Smooth muscle cell (in vitro differentiated cells): ENCODE measurements around the gene PSORS1C1. TPM values are rescaled to one million over a fixed set of nuclear protein-coding genes. Genes with fewer than 3 reads are reported as not detected.

Experiments used
- DNase-seq: peaks from one replicate; lab custom pipeline; 2025; ENCODE audit not compliant: unreplicated experiment; lab: John Stamatoyannopoulos, UW
- H2AFZ ChIP-seq: fragments of 200-600 bp; sonication (generic); 2 replicates; pipeline ENCODE4 v1.6.0; 2016; ENCODE audit warnings: antibody characterized with exemption, low read depth, mild to moderate bottlenecking
- H3F3A ChIP-seq: fragments of 200-600 bp; sonication (generic); 2 replicates; pipeline ENCODE4 v1.6.0; 2017; ENCODE audit warnings: antibody characterized with exemption, low read depth
- H3K27ac ChIP-seq: fragments of 200-600 bp; sonication (generic); 2 replicates; pipeline ENCODE4 v1.5.1; 2016; ENCODE audit warnings: low read depth, mild to moderate bottlenecking
- H3K27me3 ChIP-seq: fragments of 200-600 bp; sonication (generic); 2 replicates; pipeline ENCODE4 v1.6.1; 2016; ENCODE audit warnings: low read depth, mild to moderate bottlenecking
- H3K36me3 ChIP-seq: fragments of 200-600 bp; sonication (generic); 2 replicates; pipeline ENCODE4 v1.5.1; 2016; ENCODE audit warnings: low read depth
- H3K4me1 ChIP-seq: fragments of 200-600 bp; sonication (generic); 2 replicates; pipeline ENCODE4 v1.5.1; 2016; ENCODE audit warnings: low read depth
- H3K4me2 ChIP-seq: fragments of 200-600 bp; sonication (generic); 2 replicates; pipeline ENCODE4 v1.6.0; 2016; ENCODE audit warnings: mild to moderate bottlenecking
- H3K4me3 ChIP-seq: fragments of 200-600 bp; sonication (generic); 2 replicates; pipeline ENCODE4 v1.5.1; 2016; ENCODE audit warnings: mild to moderate bottlenecking
- H3K79me2 ChIP-seq: fragments of 200-600 bp; sonication (generic); 2 replicates; pipeline ENCODE4 v1.6.0; 2016; ENCODE audit warnings: low read depth, mild to moderate bottlenecking
- H3K9ac ChIP-seq: fragments of 200-600 bp; sonication (generic); 2 replicates; pipeline ENCODE4 v1.6.0; 2016; ENCODE audit warnings: low read depth
- H3K9me3 ChIP-seq: fragments of 200-600 bp; sonication (generic); replicated peaks from 2 replicates; pipeline ENCODE4 v1.5.1; 2016; ENCODE audit warnings: low read depth
- H4K20me1 ChIP-seq: fragments of 200-600 bp; sonication (generic); 2 replicates; pipeline ENCODE4 v1.6.0; 2016; ENCODE audit warnings: low read depth
- WGBS: methylation state at CpG from one replicate; pipeline ENCODE4 v1.1.7; 2016; ENCODE audit warnings: low lambda C conversion rate; 5-methylcytosine and 5-hydroxymethylcytosine counted together
- polyA plus RNA-seq: library from polyadenylated mRNA; unstranded; fragments of >200 nt; fragmentation: Nextera tagmentation; extraction: Ambion mirVana; gene quantifications from 2 replicates; pipeline ENCODE4 v1.2.1, GENCODE V29; 2016
- total RNA-seq: library from RNA; depleted of rRNA; stranded (reverse); fragments of >200 nt; gene quantifications from 2 replicates; pipeline ENCODE4 v1.2.3, GENCODE V29; 2014
- TF ChIP-seq, protein P1 (sequence below): fragments of 200-600 bp; sonication (generic); IDR thresholded peaks from 2 replicates; pipeline ENCODE4 v1.5.1; 2017; ENCODE audit warnings: borderline replicate concordance, mild to moderate bottlenecking, antibody characterized with exemption; ENCODE audit not compliant: insufficient read depth, poor library complexity, severe bottlenecking

Gene PSORS1C1
- total and polyA plus RNA-seq, 2 experiments from 2014 or later = 2.1 to 6.5 TPM

DNA sequence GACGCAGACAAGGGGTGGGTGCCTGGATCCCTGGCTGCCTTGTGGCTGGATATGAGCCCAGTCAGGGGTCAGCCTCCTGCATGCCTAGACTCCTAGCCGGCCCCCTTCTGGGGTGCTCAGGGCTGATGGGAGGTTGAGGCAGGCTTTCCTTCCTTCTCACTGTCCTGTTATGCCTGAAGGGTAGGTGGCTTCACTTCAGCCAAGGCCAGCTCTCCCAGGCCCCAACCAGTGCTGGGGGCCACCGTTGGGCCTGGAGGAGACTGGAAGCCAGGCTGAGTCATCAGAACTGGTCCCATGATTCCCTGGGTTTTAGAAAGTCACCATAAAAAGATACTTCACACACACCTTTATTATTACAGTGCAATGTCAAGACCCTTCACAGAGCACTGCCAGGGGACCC, 58.8 kb downstream of the PSORS1C1 start:
- Histone ChIP-seq H3K27ac (no peak overlapping the region), H3K9ac (no peak overlapping the region), H3K79me2 (no peaks in the 10 kb centered on the region), H2AFZ (no peak overlapping the region), H3K4me1 (peaks cover 6% of the 10 kb centered on the region), H3K36me3 (no peaks in the 10 kb centered on the region), H3K4me3 (no peak overlapping the region), H4K20me1 (no peaks in the 10 kb centered on the region), H3K9me3 (no peaks in the 10 kb centered on the region), H3K27me3 (peaks cover 24% of the 10 kb centered on the region), H3K4me2 (no peak overlapping the region), H3F3A (no peaks in the 10 kb centered on the region)
- DNase-seq = no peak
- 42% methylated on average over 3 of the region's 3 CpGs for WGBS
- TF ChIP-seq, protein P1, sequence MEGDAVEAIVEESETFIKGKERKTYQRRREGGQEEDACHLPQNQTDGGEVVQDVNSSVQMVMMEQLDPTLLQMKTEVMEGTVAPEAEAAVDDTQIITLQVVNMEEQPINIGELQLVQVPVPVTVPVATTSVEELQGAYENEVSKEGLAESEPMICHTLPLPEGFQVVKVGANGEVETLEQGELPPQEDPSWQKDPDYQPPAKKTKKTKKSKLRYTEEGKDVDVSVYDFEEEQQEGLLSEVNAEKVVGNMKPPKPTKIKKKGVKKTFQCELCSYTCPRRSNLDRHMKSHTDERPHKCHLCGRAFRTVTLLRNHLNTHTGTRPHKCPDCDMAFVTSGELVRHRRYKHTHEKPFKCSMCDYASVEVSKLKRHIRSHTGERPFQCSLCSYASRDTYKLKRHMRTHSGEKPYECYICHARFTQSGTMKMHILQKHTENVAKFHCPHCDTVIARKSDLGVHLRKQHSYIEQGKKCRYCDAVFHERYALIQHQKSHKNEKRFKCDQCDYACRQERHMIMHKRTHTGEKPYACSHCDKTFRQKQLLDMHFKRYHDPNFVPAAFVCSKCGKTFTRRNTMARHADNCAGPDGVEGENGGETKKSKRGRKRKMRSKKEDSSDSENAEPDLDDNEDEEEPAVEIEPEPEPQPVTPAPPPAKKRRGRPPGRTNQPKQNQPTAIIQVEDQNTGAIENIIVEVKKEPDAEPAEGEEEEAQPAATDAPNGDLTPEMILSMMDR = no peak

GRCh38 chr6:31174378-31174777, 59.8 kb downstream of the PSORS1C1 start:
- Histone ChIP-seq H3F3A (no peaks in the 10 kb centered on the region), H3K4me2 (no peak overlapping the region), H3K4me1 (peaks cover 6% of the 10 kb centered on the region), H3K27me3 (peaks cover 15% of the 10 kb centered on the region), H3K36me3 (no peaks in the 10 kb centered on the region), H3K9ac (no peak overlapping the region), H4K20me1 (no peaks in the 10 kb centered on the region), H3K79me2 (no peaks in the 10 kb centered on the region), H3K4me3 (no peak overlapping the region), H3K9me3 (no peaks in the 10 kb centered on the region), H2AFZ (no peak overlapping the region), H3K27ac (no peak overlapping the region)
- TF ChIP-seq, protein P1 = no peak
- 91% methylated on average over 5 of the region's 5 CpGs for WGBS
- no peak for DNase-seq

DNA sequence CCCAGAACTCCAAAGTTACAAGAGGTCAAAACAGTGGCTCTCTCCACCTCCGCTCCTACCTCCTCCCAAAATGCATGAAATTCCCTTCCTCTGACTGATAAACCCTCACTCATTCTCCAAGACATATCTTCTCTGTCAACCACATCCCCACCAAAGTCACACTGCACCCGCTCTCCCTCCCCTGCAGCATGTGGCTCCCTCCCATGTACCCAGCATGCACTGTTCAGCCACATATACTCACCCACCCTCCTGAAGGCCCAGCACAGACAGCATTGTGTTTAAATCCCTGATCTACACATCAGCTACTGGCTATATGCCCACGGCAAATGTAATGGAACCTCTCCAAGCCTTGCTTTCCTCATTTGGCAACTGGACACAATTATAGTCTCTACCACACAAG, 61.4 kb downstream of the PSORS1C1 start:
- no peaks in the 10 kb centered on the region for H3K9me3 ChIP-seq
- H3K79me2 ChIP-seq = no peaks in the 10 kb centered on the region
- H3K27me3 ChIP-seq = no peaks in the 10 kb centered on the region
- TF ChIP-seq, protein P1 = no peak
- H3K4me1 ChIP-seq = peaks cover 6% of the 10 kb centered on the region
- H3K36me3 ChIP-seq = no peaks in the 10 kb centered on the region
- no peak for DNase-seq
- WGBS = 78% methylated on average over 3 of the region's 3 CpGs
- H3K4me2 ChIP-seq = no peak overlapping the region
- H3K4me3 ChIP-seq = no peak overlapping the region
- no peak overlapping the region for H3K27ac ChIP-seq
- H3K9ac ChIP-seq = no peak overlapping the region
- H4K20me1 ChIP-seq = no peaks in the 10 kb centered on the region
- H3F3A ChIP-seq = no peaks in the 10 kb centered on the region
- H2AFZ ChIP-seq = no peak overlapping the region
